Stimulated activated CD8-positive, alpha-beta memory T cell treated with anti-CD3 and anti-CD28 coated beads, Interleukin-2, amount 100 ng/mL, for 1 hour (primary cell): Measurements from ENCODE around the gene ZNF638.

Source experiments
- DNase-seq, 2 donors: peaks; one replicate each; pipeline ENCODE4 v3.0.0-alpha.2; 2020; ENCODE audit warnings: low read depth in 2 of 2

ZNF638 gene

DNA sequence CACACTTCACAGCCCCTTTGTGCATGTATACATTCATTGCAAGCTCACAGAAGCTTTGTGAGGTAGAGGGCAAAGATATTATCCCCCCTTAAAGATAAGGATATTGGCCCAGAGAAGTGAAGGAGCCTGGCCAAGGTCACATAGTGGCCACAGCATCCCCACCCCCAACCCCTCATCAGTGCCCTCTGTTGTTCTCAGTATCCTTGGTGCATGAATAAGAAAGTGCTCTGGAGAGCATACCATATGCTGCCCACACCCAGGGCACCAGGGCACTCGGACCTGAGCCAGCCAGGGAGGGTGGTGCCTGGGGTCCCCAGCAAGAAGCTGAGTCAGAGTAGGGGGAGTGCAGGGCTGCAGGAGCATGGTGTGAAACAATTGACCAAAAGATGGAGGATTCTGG is 125.0 kb downstream of the ZNF638 start:
- DNase-seq, result no peak

DNA sequence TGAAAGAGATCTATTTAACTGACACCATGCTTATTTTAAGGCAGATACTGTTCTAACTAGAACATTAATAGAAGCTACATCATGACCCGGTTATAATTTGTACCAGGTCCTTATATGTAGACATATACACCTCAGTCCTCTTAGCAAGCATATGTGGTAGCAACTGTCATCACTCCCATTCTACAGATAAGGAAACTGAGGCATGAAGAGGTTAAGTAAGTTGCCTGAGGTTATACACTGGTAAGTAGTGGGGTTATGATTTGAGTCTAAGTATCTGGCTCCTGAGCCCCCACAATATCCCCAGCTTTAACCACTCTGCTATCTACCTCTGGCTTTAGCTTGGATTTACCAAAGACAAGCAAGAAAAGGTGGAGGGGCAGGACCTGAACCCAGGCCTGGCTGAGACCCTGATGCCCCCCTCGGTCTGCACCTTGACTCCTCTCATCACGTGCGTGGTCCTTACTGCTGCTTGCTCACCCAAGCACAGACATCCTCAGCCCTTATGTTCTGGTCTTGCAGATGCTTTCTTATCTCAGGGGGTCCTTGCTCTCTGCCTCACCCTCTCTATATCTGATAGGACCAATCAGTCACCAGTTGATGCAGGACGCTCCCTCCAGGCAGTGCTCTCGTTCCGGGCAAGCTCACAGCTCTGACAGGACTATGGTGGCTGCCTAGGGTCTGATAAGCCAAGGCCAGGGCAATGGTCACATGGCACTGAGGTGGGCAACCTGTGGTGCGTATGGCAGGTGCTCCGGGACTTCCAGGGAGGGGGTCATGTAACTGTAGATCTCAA is 125.7 kb downstream of the ZNF638 start:
- no peak for DNase-seq

DNA sequence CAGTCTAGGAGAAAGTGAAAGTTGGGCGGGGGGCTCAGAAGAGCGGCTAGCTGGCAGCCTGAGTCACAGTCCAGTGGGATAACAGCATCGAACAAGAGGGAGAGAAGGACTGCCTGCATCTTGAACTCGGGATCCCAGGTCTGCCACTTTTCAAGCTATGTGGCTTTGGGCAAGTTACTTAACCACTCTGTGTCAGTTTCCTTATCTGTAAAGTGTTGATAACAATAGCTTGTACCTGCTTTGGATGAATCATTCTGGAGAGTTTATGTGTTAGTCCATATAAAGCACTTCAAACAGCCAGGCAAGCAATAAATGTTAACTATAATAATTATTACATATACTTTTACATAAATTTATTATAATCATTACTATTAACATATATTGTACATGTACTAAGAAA is 126.3 kb downstream of the ZNF638 start:
- DNase-seq, result no peak

DNA sequence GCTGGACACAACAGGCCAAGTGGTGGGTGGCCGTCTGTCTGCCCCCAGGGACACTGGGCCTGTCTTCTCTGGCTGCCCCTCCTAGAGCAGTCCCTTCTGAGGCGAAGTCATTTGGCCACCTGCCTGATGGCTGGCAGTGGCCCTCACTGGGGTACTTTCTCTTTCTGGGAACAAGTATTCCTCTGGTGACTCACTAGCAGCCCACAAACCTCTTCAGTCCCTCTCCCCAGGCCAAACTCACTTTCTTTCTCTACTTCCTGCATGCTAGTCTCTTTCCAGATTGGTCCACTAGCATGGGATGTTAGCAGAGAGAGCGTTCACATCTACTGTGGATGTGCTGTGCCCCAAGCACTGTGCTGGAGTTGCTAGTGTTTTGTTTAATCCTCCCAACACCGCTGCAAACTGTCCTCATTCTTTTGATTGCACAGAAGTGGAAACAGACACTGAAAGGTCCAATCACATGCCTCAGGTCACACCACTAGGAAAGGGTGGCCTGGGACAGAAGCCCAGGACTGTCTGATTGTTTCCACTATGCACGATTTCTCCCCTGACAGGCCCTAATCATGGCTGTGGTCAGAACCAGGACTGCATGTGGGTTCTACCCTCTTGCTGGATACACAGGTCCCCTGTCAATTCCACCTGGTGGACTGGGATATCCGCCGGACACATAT is 127.0 kb downstream of the ZNF638 start:
- DNase-seq, result no peak

- DNase-seq, result no peak
Measured at GRCh38 chr2:71459084-71459431, 127.5 kb downstream of the ZNF638 start.

DNA sequence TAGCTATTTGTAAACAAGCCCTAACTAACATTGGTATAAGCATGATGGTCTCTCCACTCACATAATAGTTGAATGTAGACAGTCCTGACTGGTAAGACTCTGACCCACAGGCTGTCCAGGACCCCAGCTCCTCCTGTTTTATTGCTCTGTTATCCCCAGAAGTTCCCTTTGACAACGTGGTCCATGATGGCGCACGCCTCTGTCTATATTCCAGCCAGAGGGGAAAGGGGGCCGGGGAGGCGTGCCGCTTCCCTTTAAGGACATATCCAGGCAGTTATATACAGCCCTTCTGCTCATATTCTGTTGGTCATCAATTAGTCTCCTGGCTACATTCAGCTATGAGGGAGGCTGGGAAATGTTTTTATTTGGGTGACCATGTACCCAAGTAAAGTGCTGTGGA is 128.5 kb downstream of the ZNF638 start:
- DNase-seq, result no peak

DNA sequence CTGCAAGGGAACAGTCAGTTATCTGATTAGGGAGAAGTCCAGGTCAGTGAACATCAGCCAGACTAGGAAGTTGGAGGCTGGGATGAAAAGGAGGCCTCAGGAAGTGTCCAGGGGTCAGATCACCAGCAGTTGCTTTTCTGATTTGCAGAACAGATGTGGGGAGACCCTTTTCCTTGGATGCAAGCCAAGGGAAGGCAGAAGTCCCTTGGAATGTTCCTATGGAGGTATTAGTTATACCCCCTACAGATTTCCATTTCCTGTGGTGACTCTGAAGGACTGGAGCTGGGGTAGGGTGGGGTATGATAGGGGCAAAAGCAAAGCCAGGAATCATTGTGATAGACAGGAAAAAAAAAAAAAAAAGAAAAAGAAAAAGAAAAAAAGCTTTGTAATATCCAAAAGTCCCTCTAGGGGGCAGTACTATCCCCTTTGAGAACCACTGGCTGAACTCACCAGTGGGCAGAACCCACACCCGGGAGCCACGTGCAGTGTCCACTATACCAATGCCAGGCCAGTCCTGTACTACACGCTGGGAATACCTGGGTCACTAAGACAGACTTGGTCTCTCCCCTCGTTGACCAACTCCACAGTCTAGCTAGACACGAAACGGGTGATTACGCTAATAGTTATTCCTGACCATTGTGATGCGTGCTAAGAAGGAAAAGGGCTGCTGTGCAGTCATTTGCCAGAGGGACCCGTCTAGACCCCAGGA is 129.2 kb downstream of the ZNF638 start:
- no peak for DNase-seq

- DNase-seq, result no peak
Measured at GRCh38 chr2:71461304-71461671, 129.7 kb downstream of the ZNF638 start.

DNA sequence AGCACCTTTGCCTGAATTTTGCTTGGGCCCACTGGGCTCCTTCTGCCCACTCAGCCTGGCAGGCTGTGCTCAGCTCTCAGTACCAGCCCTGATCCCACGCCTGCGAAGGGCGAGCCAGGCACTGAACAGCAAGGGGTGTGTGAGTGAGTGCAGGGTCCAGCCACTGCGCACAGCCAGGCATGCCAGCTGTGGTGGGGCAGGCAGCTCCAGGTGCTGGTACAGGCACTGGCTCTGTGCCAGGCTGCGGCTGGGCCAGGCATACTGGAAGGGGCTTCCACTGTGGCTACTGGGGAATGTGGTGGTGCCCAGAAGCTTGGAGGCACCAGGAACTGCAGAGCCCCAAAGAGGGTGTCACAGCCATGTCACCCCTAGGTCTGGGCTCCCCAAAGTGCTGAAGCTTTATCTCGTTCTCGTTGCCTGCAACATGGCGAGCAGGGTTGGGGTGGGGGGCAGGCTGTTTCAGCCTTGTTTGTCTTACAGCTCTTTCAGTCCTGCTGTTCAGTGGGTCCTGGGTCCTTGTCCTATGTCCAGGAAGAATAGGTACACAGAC is 130.5 kb downstream of the ZNF638 start:
- DNase-seq, result no peak

DNA sequence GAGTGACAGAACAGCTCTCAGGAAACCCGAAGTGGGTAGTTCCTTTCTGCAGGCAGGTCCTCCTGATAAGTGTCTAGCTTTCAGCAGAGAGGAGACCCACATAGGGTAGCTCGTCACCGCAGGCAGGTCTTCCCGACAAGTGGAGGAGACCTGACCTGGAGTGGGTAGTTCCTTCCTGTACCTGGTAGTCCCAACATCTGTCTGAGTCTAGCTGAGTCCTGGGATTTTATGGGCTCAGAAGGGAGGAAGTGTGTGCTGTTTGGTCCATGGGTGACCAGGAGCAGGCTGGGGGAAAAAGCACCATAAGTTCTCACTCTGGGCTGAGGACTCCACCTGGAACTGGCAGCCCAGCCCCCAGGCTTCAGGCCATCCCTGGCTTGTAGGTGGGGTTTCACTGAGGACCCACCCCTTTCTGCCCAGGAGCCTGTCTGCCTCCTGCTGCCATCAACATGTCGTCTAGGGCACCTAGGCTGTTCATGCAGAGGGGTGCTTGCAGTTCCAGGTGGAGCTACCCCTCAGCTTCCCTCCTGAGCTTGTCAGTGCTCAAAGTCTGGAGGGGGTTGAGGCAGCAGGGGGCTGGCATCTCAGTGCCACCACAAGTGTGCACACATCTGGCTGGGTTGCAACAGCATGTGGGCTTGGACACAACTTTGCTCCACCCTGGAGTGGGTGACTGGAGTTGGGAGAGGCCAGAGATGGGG is 131.2 kb downstream of the ZNF638 start:
- no peak for DNase-seq

- no peak for DNase-seq
Measured at GRCh38 chr2:71463342-71463654, 131.7 kb downstream of the ZNF638 start.

DNA sequence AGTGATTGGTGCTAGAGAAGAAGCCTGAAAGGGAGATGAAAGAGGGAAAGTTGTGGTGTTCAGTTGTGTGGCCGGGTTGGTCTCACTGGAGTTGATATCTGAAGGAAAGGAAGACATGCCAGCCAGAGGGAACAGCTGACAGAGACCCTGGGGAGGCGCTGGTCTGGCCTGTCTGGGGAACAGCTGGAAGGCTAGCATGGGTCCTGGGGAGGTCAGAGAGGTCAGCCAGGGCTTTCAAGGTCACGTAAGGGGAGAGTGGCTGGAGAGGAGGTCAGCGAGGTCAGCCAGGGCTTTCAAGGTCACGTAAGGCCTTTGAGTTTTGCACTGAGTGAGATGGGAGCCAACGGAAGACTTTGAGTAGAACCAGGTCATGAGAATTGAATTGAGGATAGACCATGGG is 132.8 kb downstream of the ZNF638 start:
- DNase-seq, result no peak

DNA sequence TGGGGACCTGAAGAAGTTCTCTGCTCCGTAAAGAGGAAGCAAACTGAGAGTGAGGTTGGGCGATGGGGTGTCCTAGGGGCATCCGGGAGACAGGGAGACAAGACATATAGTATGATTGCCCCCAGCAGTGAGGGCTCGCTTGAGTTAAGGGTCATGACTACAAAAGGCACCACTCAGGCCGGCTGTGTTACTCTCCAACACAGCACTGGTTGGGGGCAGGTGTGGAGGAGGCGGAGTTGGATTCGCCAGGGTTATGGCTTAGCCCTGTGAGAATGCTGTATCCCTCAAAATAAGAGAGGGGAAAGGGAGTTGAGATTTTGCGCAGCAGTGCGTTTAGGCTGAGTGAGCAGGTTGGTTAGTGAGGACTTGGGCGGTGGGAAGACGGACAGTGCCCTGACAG is 133.8 kb downstream of the ZNF638 start:
- no peak for DNase-seq

DNA sequence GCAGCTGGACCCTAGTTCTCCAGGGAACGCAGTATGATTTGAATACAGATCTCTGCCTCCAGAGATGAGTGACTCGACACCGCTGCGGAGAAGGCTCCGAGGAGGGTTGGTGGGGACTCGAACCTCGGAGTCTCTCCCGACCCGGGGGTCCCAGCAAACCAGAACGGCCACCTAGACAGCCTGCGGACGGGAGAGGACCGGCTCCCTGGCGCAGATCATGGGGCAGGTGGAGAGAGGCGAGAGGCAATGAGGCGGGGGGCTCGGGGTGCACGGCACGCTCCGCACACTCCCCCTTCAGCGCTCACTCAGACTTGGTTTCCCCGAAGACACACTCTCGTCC is 134.3 kb downstream of the ZNF638 start:
- no peak for DNase-seq

DNA sequence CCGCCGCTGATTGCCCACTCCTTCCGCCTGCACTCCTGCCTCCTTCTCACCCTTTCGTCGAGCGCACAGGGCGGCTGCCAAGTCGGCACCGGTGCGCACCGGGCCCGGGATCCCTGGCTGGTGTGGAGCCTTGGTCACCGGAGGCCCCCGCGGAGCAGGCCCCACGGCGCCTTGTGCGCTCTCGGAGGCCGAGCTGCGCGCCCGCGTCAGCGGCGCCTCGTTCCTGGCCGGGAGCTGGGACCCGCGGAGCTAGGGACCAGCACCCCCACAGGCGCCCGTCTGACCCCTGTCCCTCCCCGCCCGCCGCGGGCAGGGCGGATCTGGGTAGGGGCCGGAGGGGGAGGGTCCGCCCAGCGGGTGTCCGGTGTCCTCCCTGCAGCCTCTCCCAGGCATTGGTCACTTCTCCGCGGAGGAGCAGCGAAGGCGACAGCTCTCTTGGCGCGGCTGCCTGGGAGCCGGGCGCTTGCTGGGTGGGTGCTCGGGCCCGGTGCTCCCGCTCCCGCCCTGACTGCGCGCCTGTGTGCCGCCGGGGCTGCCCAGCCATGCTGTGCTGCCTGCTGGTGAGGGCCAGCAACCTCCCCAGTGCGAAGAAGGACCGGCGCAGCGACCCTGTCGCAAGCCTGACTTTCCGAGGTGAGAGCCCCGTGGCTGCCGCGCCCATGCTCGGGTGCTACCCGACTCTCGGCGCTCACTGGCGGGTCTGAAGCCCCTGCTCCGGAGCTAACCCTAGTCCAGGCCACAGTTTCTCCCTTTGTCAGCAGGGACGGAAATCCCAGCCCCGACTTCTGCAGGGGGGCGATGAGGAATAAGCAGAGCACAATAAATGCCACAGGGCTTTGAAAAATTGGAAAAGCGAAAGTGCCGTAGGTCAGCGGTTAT is 135.0 kb downstream of the ZNF638 start:
- DNase-seq, result no peak

GRCh38 chr2:71467180-71467815 is 135.7 kb downstream of the ZNF638 start:
- no peak for DNase-seq

DNA sequence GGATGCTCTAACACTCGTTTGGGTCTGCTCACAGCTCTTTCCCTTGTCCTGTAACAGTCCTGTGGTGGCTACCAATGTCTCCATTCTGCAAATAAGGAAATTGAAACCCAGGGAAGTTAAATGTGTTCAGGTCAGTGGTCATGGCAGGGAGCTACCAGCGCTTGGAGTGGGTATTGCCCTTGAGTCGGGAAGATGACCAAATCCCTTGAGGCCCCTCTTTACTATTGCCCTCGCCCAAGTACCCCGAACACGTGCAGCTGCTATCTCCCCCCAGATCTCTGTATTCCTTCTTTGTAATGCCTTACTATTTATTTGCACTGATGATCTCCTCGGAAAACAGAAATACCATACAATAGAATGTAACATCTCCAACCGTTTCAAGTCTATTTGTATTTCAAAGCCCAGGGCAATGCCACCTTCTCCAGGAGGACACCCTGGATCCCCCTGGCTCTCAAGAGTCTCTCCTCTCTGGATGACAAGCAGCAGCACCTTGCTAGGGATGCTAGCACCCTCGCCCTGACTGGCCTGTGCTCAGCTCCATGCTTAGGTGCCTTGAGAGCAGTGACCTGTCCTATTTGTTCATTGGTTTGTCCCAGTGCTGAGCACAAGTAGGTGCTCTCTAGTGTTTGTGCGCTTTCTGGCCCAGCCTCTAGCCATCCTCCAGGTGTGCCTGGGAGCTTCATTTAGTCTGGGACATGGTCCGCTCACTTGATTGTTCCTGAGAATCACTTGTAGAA is 136.9 kb downstream of the ZNF638 start:
- DNase-seq, result no peak

DNA sequence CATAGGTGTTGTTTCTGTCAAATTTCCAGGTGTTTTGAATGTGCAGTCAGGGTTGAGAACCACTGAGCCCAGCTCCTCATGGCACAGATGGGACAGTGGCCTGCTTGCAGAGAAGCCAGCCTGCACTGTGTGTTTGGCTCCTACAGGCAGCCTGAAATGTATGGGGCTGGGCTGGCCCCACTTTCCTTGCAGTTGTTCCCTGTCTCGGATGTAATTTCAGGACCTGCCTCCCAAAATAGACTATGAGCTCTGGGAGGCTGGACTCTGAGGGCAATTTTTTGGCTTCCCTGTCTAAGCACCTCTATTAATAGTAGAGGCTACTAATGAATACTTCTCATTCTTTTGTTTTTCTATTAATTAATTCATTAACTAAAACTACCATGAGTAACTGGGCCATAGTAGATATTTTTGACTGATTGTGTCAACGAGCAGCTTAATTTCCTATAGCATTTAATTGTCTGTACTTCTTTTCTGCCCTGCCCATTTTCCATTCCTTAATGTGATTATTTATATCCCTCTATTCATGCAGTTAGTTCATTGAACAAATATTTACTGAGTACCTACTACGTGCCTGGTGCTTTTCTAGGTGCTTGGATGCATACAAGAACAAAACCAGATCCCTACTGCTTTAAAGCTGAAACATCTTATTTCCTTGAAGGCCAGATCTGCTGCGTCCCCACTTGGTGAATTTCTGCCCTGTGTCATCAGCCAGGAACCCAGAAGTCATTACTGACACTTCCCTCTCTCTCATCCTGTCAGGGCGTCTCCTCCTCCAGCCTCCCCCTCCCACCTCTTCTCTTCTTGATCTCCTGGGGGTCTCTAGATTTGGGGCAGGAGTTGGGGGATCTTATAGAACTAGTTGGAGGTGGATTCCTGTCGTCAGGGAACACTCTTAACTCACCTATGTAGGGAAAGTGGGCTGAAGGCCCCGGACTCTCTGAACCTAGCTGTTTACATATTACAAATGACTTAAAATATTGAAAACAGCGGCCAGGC is 138.1 kb downstream of the ZNF638 start:
- no peak for DNase-seq

DNA sequence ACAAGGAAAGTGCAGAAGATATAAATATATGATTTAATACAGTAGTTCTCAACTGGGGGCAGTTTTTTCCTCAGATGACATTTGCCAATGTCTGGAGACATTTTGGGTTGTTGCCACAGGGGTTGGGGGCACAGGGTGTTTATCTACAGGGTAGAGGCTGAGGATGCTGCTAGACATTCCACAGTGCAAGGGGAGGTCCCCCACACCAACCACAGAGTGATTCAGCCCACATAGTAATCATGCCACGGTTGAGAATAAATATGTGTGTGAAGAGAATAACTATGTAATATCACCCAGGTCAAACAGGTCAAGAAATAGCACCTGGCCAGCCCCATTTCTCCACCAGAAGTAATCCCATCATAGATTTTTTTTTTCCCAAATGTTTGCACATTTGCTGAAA is 139.7 kb downstream of the ZNF638 start:
- DNase-seq, result no peak
